ENCODE measurements around the gene APOL6.

The APOL6 gene

DNA sequence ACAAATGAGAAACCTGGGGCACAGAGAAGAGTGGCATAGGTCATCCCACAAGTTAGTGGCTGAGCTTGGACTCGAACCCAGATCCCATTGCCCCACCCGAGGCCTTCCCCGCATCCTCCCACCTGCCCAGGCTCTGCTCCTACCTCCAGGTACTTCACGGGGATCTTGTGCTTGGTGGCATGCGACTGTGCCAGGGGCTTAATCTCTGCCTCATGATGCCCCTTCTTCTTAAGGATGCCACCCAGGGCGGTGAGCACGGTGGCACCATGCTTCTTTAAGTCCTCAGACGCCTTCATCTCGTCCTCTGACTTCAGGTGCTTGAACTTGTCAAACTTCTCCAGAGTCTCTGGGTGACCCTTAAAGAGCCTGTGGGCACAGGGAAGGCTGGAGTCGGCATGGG lies 37.5 kb upstream of the APOL6 start:
- Histone ChIP-seq H3K9me2 (ENCODE audit: low read depth, low read length) (no peaks in the 10 kb centered on the region), H3K79me2 (ENCODE audit: insufficient read depth, low read length) (no peaks in the 10 kb centered on the region), H3K27me3 (ENCODE audit: insufficient read depth, low read length) (0 out of 2 replicates have a peak, but pooled peaks cover 3% of the 10 kb centered on the region), H3K4me1 (ENCODE audit: insufficient read depth, low read length, severe bottlenecking) (no peaks in the 10 kb centered on the region), H3K4me2 (ENCODE audit: low read length) (no peak overlapping the region), H3K4me3 (ENCODE audit: low read depth, low read length, poor library complexity, severe bottlenecking) (no peak overlapping the region), H3K27ac (ENCODE audit: low read depth, low read length, poor library complexity, severe bottlenecking) (no peak overlapping the region), H3K9me3 (ENCODE audit: low read length) (no peaks in the 10 kb centered on the region), H3F3A (ENCODE audit: insufficient read depth, low read length) (no peaks in the 10 kb centered on the region), H2AFZ (ENCODE audit: low read length) (no peak overlapping the region), H3K36me3 (ENCODE audit: insufficient read depth, low read length) (no peaks in the 10 kb centered on the region), H3K9ac (ENCODE audit: low read length) (no peak overlapping the region), H4K20me1 (ENCODE audit: insufficient read depth, low read length) (no peaks in the 10 kb centered on the region)
- no peak for TF ChIP-seq CTCF (IDR thresholded peaks at IDR 0.05; ENCODE audit: low read length)
- TF ChIP-seq EZH2 (IDR thresholded peaks at IDR 0.05; ENCODE audit: borderline replicate concordance, low read length) = no peak

GRCh38 chr22:35611200-35611890 lies 36.9 kb upstream of the APOL6 start:
- Histone ChIP-seq H3K27me3 (ENCODE audit: insufficient read depth, low read length) (0 out of 2 replicates have a peak, but pooled peaks cover 3% of the 10 kb centered on the region), H3K4me3 (ENCODE audit: low read depth, low read length, poor library complexity, severe bottlenecking) (no peak overlapping the region), H3K9me3 (ENCODE audit: low read length) (no peaks in the 10 kb centered on the region), H3K4me1 (ENCODE audit: insufficient read depth, low read length, severe bottlenecking) (no peaks in the 10 kb centered on the region), H3K4me2 (ENCODE audit: low read length) (no peak overlapping the region), H4K20me1 (ENCODE audit: insufficient read depth, low read length) (no peaks in the 10 kb centered on the region), H2AFZ (ENCODE audit: low read length) (no peak overlapping the region), H3F3A (ENCODE audit: insufficient read depth, low read length) (no peaks in the 10 kb centered on the region), H3K79me2 (ENCODE audit: insufficient read depth, low read length) (no peaks in the 10 kb centered on the region), H3K9ac (ENCODE audit: low read length) (no peak overlapping the region), H3K36me3 (ENCODE audit: insufficient read depth, low read length) (no peaks in the 10 kb centered on the region), H3K9me2 (ENCODE audit: low read depth, low read length) (no peaks in the 10 kb centered on the region), H3K27ac (ENCODE audit: low read depth, low read length, poor library complexity, severe bottlenecking) (no peak overlapping the region)
- TF ChIP-seq CTCF (IDR thresholded peaks at IDR 0.05; ENCODE audit: low read length) (no peak), EZH2 (IDR thresholded peaks at IDR 0.05; ENCODE audit: borderline replicate concordance, low read length) (no peak)

GRCh38 chr22:35611891-35612576 lies 36.2 kb upstream of the APOL6 start:
- Histone ChIP-seq H3K9ac (ENCODE audit: low read length) (no peak overlapping the region), H3K4me3 (ENCODE audit: low read depth, low read length, poor library complexity, severe bottlenecking) (no peak overlapping the region)

More at GRCh38 chr22:35611891-35612576, 36.2 kb upstream of the APOL6 start:
- Histone ChIP-seq H3K36me3 (ENCODE audit: insufficient read depth, low read length) (no peaks in the 10 kb centered on the region), H3K27ac (ENCODE audit: low read depth, low read length, poor library complexity, severe bottlenecking) (no peak overlapping the region), H3K9me3 (ENCODE audit: low read length) (no peaks in the 10 kb centered on the region), H4K20me1 (ENCODE audit: insufficient read depth, low read length) (no peaks in the 10 kb centered on the region), H3K4me2 (ENCODE audit: low read length) (no peak overlapping the region), H3F3A (ENCODE audit: insufficient read depth, low read length) (no peaks in the 10 kb centered on the region), H3K27me3 (ENCODE audit: insufficient read depth, low read length) (0 out of 2 replicates have a peak, but pooled peaks cover 3% of the 10 kb centered on the region), H3K79me2 (ENCODE audit: insufficient read depth, low read length) (no peaks in the 10 kb centered on the region), H3K4me1 (ENCODE audit: insufficient read depth, low read length, severe bottlenecking) (no peaks in the 10 kb centered on the region), H2AFZ (ENCODE audit: low read length) (no peak overlapping the region), H3K9me2 (ENCODE audit: low read depth, low read length) (no peaks in the 10 kb centered on the region)
- TF ChIP-seq EZH2 (IDR thresholded peaks at IDR 0.05; ENCODE audit: borderline replicate concordance, low read length) = no peak

Data from OCI-LY1 (cell line).